ENCODE data around the gene ARHGAP26. TPM values are rescaled to one million over a fixed set of nuclear protein-coding genes. Genes with fewer than 3 reads are reported as not detected.
A peak's percentile ranks its signal among the peaks of the same experiment; 100 is the strongest.

ARHGAP26 gene
- polyA plus RNA-seq, 3 donors: 26.5 to 56.8 (median 28.7) TPM

- no peak overlapping the region for H3K4me3 ChIP-seq (replicated peaks in 1 of 3; ENCODE audit: low read depth in 2 of 3, low read length in 3 of 3)
- Mint-ChIP-seq H3K27ac (no peak overlapping the region), H3K4me1 (peaks cover 36% of the 10 kb centered on the region), H3K36me3 (no peaks in the 10 kb centered on the region), H3K9me3 (peaks cover 3 to 15% (median 8%) of the 10 kb centered on the region in 7 donors), H3K4me3 (no peak overlapping the region), H3K27me3 (ENCODE audit: low read depth in 3 of 3) (peaks cover 0 to 2% (median 2%) of the 10 kb centered on the region in 3 donors)
- intact Hi-C loops (cut with micrococcal nuclease): no loop called here
- H3K36me3 ChIP-seq (replicated peaks in 1 of 2; ENCODE audit: control insufficient read depth in 1 of 2, insufficient read depth in 2 of 2, low read length in 2 of 2): no peaks in the 10 kb centered on the region
- WGBS (ENCODE audit: insufficient coverage): no CpG with 5 or more reads among the region's 2 CpGs
- H3K9me3 ChIP-seq (replicated peaks in 1 of 2; ENCODE audit: control insufficient read depth in 1 of 2, insufficient read depth in 1 of 2, low read length in 2 of 2): peaks cover 0 to 5% of the 10 kb centered on the region in 2 donors
- H3K9ac ChIP-seq (ENCODE audit: insufficient read depth, low read length, poor library complexity, severe bottlenecking): no peak overlapping the region
- H3K27me3 ChIP-seq (ENCODE audit: control insufficient read depth in 2 of 2, insufficient read depth in 2 of 2, low read length in 2 of 2): no peaks in the 10 kb centered on the region
- H3K4me2 ChIP-seq (replicated peaks; ENCODE audit: extremely low read depth, low read length, poor library complexity, severe bottlenecking): no peak overlapping the region
- TF ChIP-seq, protein P1, sequence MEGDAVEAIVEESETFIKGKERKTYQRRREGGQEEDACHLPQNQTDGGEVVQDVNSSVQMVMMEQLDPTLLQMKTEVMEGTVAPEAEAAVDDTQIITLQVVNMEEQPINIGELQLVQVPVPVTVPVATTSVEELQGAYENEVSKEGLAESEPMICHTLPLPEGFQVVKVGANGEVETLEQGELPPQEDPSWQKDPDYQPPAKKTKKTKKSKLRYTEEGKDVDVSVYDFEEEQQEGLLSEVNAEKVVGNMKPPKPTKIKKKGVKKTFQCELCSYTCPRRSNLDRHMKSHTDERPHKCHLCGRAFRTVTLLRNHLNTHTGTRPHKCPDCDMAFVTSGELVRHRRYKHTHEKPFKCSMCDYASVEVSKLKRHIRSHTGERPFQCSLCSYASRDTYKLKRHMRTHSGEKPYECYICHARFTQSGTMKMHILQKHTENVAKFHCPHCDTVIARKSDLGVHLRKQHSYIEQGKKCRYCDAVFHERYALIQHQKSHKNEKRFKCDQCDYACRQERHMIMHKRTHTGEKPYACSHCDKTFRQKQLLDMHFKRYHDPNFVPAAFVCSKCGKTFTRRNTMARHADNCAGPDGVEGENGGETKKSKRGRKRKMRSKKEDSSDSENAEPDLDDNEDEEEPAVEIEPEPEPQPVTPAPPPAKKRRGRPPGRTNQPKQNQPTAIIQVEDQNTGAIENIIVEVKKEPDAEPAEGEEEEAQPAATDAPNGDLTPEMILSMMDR (IDR thresholded peaks at IDR 0.05): no peak
- H4K20me1 ChIP-seq (ENCODE audit: insufficient read depth, low read length): no peaks in the 10 kb centered on the region
- H2AFZ ChIP-seq (ENCODE audit: insufficient read depth, low read depth, low read length, poor library complexity, severe bottlenecking): no peak overlapping the region
- H3K27ac ChIP-seq (ENCODE audit: low read depth in 1 of 2, low read length in 2 of 2): no peak overlapping the region
- DNase-seq: no peak
- H3K79me2 ChIP-seq (ENCODE audit: insufficient read depth, low read length): no peaks in the 10 kb centered on the region
- H3K4me1 ChIP-seq (ENCODE audit: control insufficient read depth in 1 of 2, insufficient read depth in 2 of 2, low read length in 2 of 2): peaks cover 15 to 30% of the 10 kb centered on the region in 2 donors
Observed at GRCh38 chr5:143249851-143250250, 479.7 kb downstream of the ARHGAP26 start.

GRCh38 chr5:143251190-143251589 is 481.0 kb downstream of the ARHGAP26 start:
- Histone ChIP-seq H3K9ac (ENCODE audit: insufficient read depth, low read length, poor library complexity, severe bottlenecking) (no peak overlapping the region), H4K20me1 (ENCODE audit: insufficient read depth, low read length) (no peaks in the 10 kb centered on the region), H3K27me3 (ENCODE audit: control insufficient read depth in 2 of 2, insufficient read depth in 2 of 2, low read length in 2 of 2) (no peaks in the 10 kb centered on the region), H3K27ac (ENCODE audit: low read depth in 1 of 2, low read length in 2 of 2) (no peak overlapping the region), H3K4me1 (ENCODE audit: control insufficient read depth in 1 of 2, insufficient read depth in 2 of 2, low read length in 2 of 2) (peaks cover 15 to 30% of the 10 kb centered on the region in 2 donors), H3K79me2 (ENCODE audit: insufficient read depth, low read length) (no peaks in the 10 kb centered on the region), H2AFZ (ENCODE audit: insufficient read depth, low read depth, low read length, poor library complexity, severe bottlenecking) (no peak overlapping the region), H3K4me2 (replicated peaks; ENCODE audit: extremely low read depth, low read length, poor library complexity, severe bottlenecking) (no peak overlapping the region), H3K4me3 (replicated peaks in 1 of 3; ENCODE audit: low read depth in 2 of 3, low read length in 3 of 3) (no peak overlapping the region), H3K36me3 (replicated peaks in 1 of 2; ENCODE audit: control insufficient read depth in 1 of 2, insufficient read depth in 2 of 2, low read length in 2 of 2) (no peaks in the 10 kb centered on the region), H3K9me3 (replicated peaks in 1 of 2; ENCODE audit: control insufficient read depth in 1 of 2, insufficient read depth in 1 of 2, low read length in 2 of 2) (no peaks in the 10 kb centered on the region)
- peak overlapping the region in 2 of 7 donors; percentile 12 to 40 for H3K27ac Mint-ChIP-seq
- peaks cover 36% of the 10 kb centered on the region for H3K4me1 Mint-ChIP-seq
- no peaks in the 10 kb centered on the region for H3K36me3 Mint-ChIP-seq
- 100% methylated on average over 1 of the region's 3 CpGs for WGBS (ENCODE audit: insufficient coverage)
- peaks cover 0 to 2% (median 2%) of the 10 kb centered on the region in 3 donors for H3K27me3 Mint-ChIP-seq (ENCODE audit: low read depth in 3 of 3)
- TF ChIP-seq, protein P1 (IDR thresholded peaks at IDR 0.05): no peak
- no peak overlapping the region for H3K4me3 Mint-ChIP-seq
- intact Hi-C loops (cut with micrococcal nuclease): no loop called here
- DNase-seq: no peak
- H3K9me3 Mint-ChIP-seq: peaks cover 0 to 6% (median 2%) of the 10 kb centered on the region in 7 donors
